MCF 10A (cell line): ENCODE measurements around the gene CCDC57. TPM values are rescaled to one million over a fixed set of nuclear protein-coding genes. Genes with fewer than 3 reads are reported as not detected.

ENCODE experiments used
- BruUV-seq: library from RNA; stranded (reverse); fragments of 400-500 nt; replicated peaks from 2 replicates; lab custom pipeline; 2021; lab: Mats Ljungman, UMichigan
- CTCF ChIA-PET: fragments of 300-600 bp; sonication (Branson Sonifier 250); formaldehyde crosslinking; extraction: SDS; loops from one replicate; lab custom pipeline; 2021; ENCODE audit warnings: antibody characterized with exemption, inconsistent platforms; lab: Yijun Ruan, JAX
- POLR2A ChIA-PET: fragments of 300-600, 350-650 bp; sonication (Branson Sonifier 250); formaldehyde crosslinking; extraction: SDS; loops from one replicate; lab custom pipeline; 2020; ENCODE audit warnings: antibody characterized with exemption, inconsistent platforms; lab: Yijun Ruan, JAX
- DNase-seq: peaks from one replicate; pipeline ENCODE4 v3.0.0-alpha.2; 2018; ENCODE audit not compliant: unreplicated experiment
- H3K27ac Mint-ChIP-seq: one replicate; pipeline ENCODE4 v1.8.0; 2022; ENCODE audit warnings: mild to moderate bottlenecking, low read depth, mixed read lengths; ENCODE audit not compliant: unreplicated experiment
- H3K27me3 Mint-ChIP-seq: one replicate; pipeline ENCODE4 v1.8.0; 2022; ENCODE audit warnings: mixed read lengths; ENCODE audit not compliant: insufficient read depth, unreplicated experiment
- H3K36me3 Mint-ChIP-seq: one replicate; pipeline ENCODE4 v1.8.0; 2022; ENCODE audit warnings: mild to moderate bottlenecking, moderate library complexity, mixed read lengths; ENCODE audit not compliant: insufficient read depth, unreplicated experiment
- H3K4me1 Mint-ChIP-seq: one replicate; pipeline ENCODE4 v1.8.0; 2022; ENCODE audit warnings: mixed read lengths; ENCODE audit not compliant: insufficient read depth, unreplicated experiment
- H3K4me3 Mint-ChIP-seq: one replicate; pipeline ENCODE4 v1.8.0; 2022; ENCODE audit warnings: mild to moderate bottlenecking, moderate library complexity, mixed read lengths; ENCODE audit not compliant: unreplicated experiment
- H3K9me3 Mint-ChIP-seq: one replicate; pipeline ENCODE4 v1.8.0; 2022; ENCODE audit warnings: mixed read lengths; ENCODE audit not compliant: unreplicated experiment
- intact Hi-C: fragments of 100-400 bp; cut with micrococcal nuclease; formaldehyde crosslinking; loops from 2 replicates; pipeline ENCODE4 v1.14.1; 2022
- total RNA-seq: library from RNA; stranded (reverse); gene quantifications from 2 replicates; pipeline ENCODE4 v1.2.3, GENCODE V29; 2022
- TF ChIP-seq, protein P1 (sequence below): fragments of 200-600 bp; IDR thresholded peaks from one replicate; pipeline ENCODE4 v1.8.0; 2022; ENCODE audit warnings: antibody characterized with exemption, mild to moderate bottlenecking; ENCODE audit not compliant: unreplicated experiment

The CCDC57 gene
- total RNA-seq, 1 experiment from 2014 or later: 86.8 TPM

DNA sequence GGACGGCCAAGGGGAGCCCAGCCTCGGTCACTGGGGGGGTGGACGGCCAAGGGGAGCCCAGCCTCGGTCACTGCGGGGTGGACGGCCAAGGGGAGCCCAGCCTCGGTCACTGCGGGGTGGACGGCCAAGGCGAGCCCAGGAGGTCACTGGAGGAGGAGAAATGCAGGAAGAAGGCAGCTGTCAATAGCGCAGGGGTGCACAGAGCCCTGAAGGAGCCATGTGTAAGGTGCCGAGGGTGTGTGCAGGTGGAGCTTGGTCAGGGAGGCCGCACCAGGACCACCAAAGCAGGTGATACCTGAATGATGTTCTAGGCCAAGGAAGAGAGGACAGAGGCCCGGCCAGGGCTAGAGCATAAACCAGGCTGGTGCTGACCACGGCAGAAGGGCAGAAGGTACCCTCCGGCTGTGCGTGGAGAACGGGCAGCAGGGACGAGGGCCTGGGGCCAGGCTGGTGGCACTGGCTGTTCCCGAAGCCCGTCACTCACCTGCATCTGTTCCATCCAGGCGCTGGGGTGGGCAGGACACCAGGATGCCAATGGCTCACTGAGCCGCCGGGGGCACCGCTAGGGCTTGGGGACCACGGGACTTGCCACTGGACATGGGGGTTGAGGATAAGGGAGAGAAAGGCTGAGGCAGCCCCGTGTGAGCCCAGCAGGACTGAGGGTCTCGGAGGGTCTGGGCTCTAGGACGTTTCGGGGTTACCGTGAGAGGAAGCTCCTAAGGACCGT lies 5.9 kb upstream of the CCDC57 start:
- ChIA-PET POLR2A (interaction anchor here (2.3 to 5.9 kb wide), 4 partner anchors 12 to 24 kb away, joined by 6 to 40 read pairs (median 22); partner anchors contain the start of gene SLC16A3), CTCF (no interaction called here)
- intact Hi-C loops: no loop called here
- Mint-ChIP-seq H3K27me3 (no peaks in the 10 kb centered on the region), H3K9me3 (no peaks in the 10 kb centered on the region), H3K4me3 (no peak overlapping the region), H3K4me1 (peaks cover 34% of the 10 kb centered on the region), H3K36me3 (no peaks in the 10 kb centered on the region), H3K27ac (peak overlapping the region; percentile 90)
- no peak for DNase-seq
- no TSS peak for BruUV-seq
- TF ChIP-seq, protein P1, sequence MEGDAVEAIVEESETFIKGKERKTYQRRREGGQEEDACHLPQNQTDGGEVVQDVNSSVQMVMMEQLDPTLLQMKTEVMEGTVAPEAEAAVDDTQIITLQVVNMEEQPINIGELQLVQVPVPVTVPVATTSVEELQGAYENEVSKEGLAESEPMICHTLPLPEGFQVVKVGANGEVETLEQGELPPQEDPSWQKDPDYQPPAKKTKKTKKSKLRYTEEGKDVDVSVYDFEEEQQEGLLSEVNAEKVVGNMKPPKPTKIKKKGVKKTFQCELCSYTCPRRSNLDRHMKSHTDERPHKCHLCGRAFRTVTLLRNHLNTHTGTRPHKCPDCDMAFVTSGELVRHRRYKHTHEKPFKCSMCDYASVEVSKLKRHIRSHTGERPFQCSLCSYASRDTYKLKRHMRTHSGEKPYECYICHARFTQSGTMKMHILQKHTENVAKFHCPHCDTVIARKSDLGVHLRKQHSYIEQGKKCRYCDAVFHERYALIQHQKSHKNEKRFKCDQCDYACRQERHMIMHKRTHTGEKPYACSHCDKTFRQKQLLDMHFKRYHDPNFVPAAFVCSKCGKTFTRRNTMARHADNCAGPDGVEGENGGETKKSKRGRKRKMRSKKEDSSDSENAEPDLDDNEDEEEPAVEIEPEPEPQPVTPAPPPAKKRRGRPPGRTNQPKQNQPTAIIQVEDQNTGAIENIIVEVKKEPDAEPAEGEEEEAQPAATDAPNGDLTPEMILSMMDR: no peak

DNA sequence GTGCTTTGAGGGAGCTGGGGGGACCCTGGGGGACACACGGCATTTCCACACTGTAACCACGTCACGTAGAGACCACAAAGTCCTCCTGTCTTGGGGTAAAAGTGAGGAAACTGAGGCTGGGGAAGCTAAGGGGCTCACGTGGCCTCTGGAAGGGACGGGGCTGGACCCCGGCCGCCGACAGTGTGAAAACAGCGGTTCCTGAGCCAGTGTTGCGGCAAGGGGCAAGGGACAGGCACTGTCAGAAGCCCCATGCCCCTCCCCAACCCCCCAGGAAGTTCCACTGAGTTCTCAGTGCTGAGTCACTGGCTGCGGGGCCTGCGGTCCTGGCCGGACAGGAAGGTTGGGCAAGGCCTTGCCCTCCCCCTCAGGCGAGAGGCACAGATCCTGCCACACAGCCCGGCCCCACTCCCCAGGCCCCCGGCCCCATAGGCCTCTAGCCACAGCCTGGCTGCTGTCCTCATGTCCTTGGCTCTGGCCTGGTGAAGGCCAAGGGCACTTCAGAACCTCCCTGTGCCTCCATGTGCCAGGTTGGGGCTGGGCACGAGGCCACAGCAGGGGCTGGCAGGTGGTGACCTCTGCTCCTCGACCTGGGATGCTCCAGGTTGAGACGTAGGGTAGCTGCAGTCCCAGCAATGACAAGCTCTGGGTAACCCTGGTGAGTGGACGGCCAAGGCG lies 5.0 kb upstream of the CCDC57 start:
- DNase-seq: peak; percentile 88
- intact Hi-C loops: no loop called here
- no peaks in the 10 kb centered on the region for H3K9me3 Mint-ChIP-seq
- H3K4me1 Mint-ChIP-seq: peaks cover 36% of the 10 kb centered on the region
- H3K27ac Mint-ChIP-seq: peak overlapping the region; percentile 90
- no peaks in the 10 kb centered on the region for H3K36me3 Mint-ChIP-seq
- TF ChIP-seq, protein P1: no peak
- no TSS peak for BruUV-seq
- peak overlapping the region; percentile 60 for H3K4me3 Mint-ChIP-seq
- ChIA-PET POLR2A (interaction anchor here (1.5 to 5.9 kb wide), 4 partner anchors 12 to 119 kb away, joined by 3 to 40 read pairs (median 22); partner anchors contain the start of gene SLC16A3), CTCF (no interaction called here)
- no peaks in the 10 kb centered on the region for H3K27me3 Mint-ChIP-seq

DNA sequence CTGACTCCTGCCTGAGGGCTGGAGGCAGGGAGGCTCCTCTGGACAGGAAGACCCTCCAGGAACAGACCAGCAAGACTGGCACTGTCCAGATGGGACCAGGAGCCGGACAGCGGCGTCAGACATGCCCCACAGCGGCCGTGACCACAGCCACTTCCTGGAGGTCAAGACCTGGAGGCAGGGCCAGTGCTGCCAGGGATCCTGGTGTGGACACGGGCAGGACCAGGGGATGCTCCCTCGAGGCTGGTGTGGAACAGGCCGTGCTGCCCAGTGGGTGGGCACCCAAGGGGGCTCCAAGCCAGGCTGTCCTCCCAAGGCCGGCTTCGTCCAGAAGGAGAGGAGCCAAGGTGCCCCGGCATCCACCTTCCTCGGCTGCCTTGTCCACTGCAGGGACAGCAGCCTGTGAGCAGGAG lies 4.5 kb upstream of the CCDC57 start:
- BruUV-seq: TSS peak; percentile 66
- POLR2A ChIA-PET: interaction anchor here (1.5 to 5.9 kb wide), 4 partner anchors 12 to 118 kb away, joined by 3 to 40 read pairs (median 22); partner anchors contain the start of gene SLC16A3
- peaks cover 36% of the 10 kb centered on the region for H3K4me1 Mint-ChIP-seq
- CTCF ChIA-PET: no interaction called here
- peak overlapping the region; percentile 90 for H3K27ac Mint-ChIP-seq
- H3K27me3 Mint-ChIP-seq: no peaks in the 10 kb centered on the region
- intact Hi-C loops: no loop called here
- H3K4me3 Mint-ChIP-seq: peak overlapping the region; percentile 60
- TF ChIP-seq, protein P1: no peak
- H3K36me3 Mint-ChIP-seq: no peaks in the 10 kb centered on the region
- no peak for DNase-seq
- H3K9me3 Mint-ChIP-seq: no peaks in the 10 kb centered on the region
